CD4-positive, alpha-beta T cell treated with Interleukin-4 for 4 hours (primary cell): ENCODE data around the gene RSPO4.

Source experiments
- DNase-seq: peaks from one replicate; pipeline ENCODE4 v3.0.0-alpha.2; 2020

The RSPO4 gene

GRCh38 chr20:967796-968742, 34.0 kb downstream of the RSPO4 start:
- DNase-seq: peak; percentile 7

- no peak for DNase-seq
Observed at GRCh38 chr20:965956-966355, 36.2 kb downstream of the RSPO4 start.

- DNase-seq: no peak
Observed at GRCh38 chr20:963795-964194, 38.3 kb downstream of the RSPO4 start.

GRCh38 chr20:962683-963082, 39.4 kb downstream of the RSPO4 start:
- no peak for DNase-seq

GRCh38 chr20:962223-962622, 39.9 kb downstream of the RSPO4 start:
- DNase-seq: no peak

GRCh38 chr20:961768-962167, 40.3 kb downstream of the RSPO4 start:
- DNase-seq: no peak

GRCh38 chr20:959996-960615, 42.0 kb downstream of the RSPO4 start:
- no peak for DNase-seq

- DNase-seq: no peak
Observed at GRCh38 chr20:958936-959815, 42.9 kb downstream of the RSPO4 start.

GRCh38 chr20:957544-957943, 44.6 kb downstream of the RSPO4 start:
- DNase-seq: no peak

GRCh38 chr20:956330-956951, 45.7 kb downstream of the RSPO4 start:
- DNase-seq: peak; percentile 60

- DNase-seq: no peak
Observed at GRCh38 chr20:955656-956055, 46.5 kb downstream of the RSPO4 start.

GRCh38 chr20:955111-955510, 47.0 kb downstream of the RSPO4 start:
- no peak for DNase-seq

- no peak for DNase-seq
Observed at GRCh38 chr20:953742-954141, 48.4 kb downstream of the RSPO4 start.

GRCh38 chr20:952196-952795, 49.8 kb downstream of the RSPO4 start:
- no peak for DNase-seq

- DNase-seq: no peak
Observed at GRCh38 chr20:951384-952169, 50.5 kb downstream of the RSPO4 start.

- DNase-seq: no peak
Observed at GRCh38 chr20:949717-950116, 52.4 kb downstream of the RSPO4 start.

GRCh38 chr20:946826-947225, 55.3 kb downstream of the RSPO4 start:
- DNase-seq: no peak

- DNase-seq: no peak
Observed at GRCh38 chr20:945841-946240, 56.3 kb downstream of the RSPO4 start.

GRCh38 chr20:944774-945410, 57.2 kb downstream of the RSPO4 start:
- DNase-seq: no peak

- DNase-seq: no peak
Observed at GRCh38 chr20:944148-944547, 58.0 kb downstream of the RSPO4 start.

- DNase-seq: no peak
Observed at GRCh38 chr20:942611-943010, 59.5 kb downstream of the RSPO4 start.
